Measurements from ENCODE around the gene ATP13A4. TPM values are rescaled to one million over a fixed set of nuclear protein-coding genes. Genes with fewer than 3 reads are reported as not detected.

Gene ATP13A4
- total and polyA plus RNA-seq, 7 donors = 0.49 to 3.0 (median 0.60) TPM; not detected in 2

DNA sequence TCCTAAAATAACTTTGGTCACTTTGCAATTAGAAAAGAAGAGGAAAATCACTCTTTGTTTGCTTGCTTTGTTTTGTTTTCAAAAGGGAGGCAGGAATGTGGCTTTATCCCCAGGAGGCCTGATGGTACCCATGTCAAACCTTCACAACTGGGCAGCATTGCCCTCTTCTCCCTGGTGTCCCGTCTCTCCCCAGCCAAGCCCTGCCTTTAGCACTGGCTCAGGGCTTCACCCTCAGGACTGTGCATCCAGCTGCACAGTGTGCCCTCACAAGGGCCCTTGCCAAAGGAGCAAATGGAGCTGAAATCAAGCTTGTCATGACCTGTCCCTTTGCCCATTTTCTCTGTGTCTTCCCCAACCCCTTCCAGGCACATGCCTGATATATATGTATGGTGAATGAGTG, 147.0 kb downstream of the ATP13A4 start:
- H3K36me3 ChIP-seq = no peaks in the 10 kb centered on the region
- H3K27ac ChIP-seq = no peak overlapping the region
- no peaks in the 10 kb centered on the region for H3K9me3 ChIP-seq
- 76 to 84% methylated on average over 1 of the region's 1 CpG for WGBS, 2 donors
- H3K4me1 ChIP-seq = no peaks in the 10 kb centered on the region
- intact Hi-C loops (cut with DNase I) = no loop called here
- no peak for TF ChIP-seq POLR2AphosphoS5 (IDR thresholded peaks at IDR 0.05)
- TF ChIP-seq, protein P1, sequence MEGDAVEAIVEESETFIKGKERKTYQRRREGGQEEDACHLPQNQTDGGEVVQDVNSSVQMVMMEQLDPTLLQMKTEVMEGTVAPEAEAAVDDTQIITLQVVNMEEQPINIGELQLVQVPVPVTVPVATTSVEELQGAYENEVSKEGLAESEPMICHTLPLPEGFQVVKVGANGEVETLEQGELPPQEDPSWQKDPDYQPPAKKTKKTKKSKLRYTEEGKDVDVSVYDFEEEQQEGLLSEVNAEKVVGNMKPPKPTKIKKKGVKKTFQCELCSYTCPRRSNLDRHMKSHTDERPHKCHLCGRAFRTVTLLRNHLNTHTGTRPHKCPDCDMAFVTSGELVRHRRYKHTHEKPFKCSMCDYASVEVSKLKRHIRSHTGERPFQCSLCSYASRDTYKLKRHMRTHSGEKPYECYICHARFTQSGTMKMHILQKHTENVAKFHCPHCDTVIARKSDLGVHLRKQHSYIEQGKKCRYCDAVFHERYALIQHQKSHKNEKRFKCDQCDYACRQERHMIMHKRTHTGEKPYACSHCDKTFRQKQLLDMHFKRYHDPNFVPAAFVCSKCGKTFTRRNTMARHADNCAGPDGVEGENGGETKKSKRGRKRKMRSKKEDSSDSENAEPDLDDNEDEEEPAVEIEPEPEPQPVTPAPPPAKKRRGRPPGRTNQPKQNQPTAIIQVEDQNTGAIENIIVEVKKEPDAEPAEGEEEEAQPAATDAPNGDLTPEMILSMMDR (IDR thresholded peaks at IDR 0.05) = no peak
- TF ChIP-seq EP300 (IDR thresholded peaks at IDR 0.05) = no peak
- TF ChIP-seq POLR2A (IDR thresholded peaks at IDR 0.05) = no peak
- H3K27me3 ChIP-seq = no peaks in the 10 kb centered on the region
- no peak overlapping the region for H3K4me3 ChIP-seq
- DNase-seq = no peak

DNA sequence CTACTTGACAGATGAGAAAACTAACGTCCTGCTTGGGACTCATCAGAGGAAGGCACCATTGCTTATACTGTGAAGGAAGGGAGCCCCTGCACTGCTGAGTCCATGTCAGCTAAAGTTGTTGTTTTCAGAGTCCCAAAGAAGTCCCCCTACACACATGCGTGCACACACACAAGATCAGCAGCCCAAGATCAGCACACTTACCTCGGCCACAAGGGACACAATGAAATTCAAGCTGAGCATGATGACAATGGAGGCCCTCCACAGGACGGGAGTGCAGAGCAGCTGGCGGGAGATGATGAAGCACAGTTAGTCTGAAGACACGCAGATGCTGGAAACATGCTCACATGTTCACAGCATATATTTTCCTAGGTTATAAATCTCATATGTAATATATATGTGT, 147.6 kb downstream of the ATP13A4 start:
- WGBS, 2 donors = 82 to 90% methylated on average over 6 of the region's 6 CpGs
- H3K4me1 ChIP-seq = no peaks in the 10 kb centered on the region
- DNase-seq = no peak
- no peaks in the 10 kb centered on the region for H3K36me3 ChIP-seq
- no peaks in the 10 kb centered on the region for H3K27me3 ChIP-seq
- H3K27ac ChIP-seq = no peak overlapping the region
- H3K9me3 ChIP-seq = no peaks in the 10 kb centered on the region
- intact Hi-C loops (cut with DNase I) = no loop called here
- no peak for TF ChIP-seq EP300 (IDR thresholded peaks at IDR 0.05)
- no peak for TF ChIP-seq POLR2A (IDR thresholded peaks at IDR 0.05)
- TF ChIP-seq, protein P1 (IDR thresholded peaks at IDR 0.05) = no peak
- no peak for TF ChIP-seq POLR2AphosphoS5 (IDR thresholded peaks at IDR 0.05)
- no peak overlapping the region for H3K4me3 ChIP-seq

DNA sequence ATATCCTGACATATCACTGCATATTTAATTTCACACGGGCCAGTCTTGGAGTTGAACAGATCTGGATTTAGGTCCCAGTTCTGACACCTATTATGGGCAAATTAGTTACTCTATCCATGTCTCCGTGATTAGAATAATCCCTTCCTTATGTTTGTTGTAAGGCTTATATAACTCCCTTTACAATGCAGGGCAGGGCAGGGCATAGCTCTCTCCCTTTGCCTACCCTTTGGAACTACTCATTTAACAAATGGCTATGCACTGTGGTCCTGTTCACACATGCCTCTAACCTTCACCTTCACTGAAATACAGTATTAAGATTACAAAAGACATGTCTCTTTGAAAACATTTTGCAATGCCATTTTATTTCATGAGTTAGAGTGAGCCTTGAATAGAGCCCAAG, 151.4 kb downstream of the ATP13A4 start:
- TF ChIP-seq, protein P1 (IDR thresholded peaks at IDR 0.05) = no peak
- TF ChIP-seq POLR2A (IDR thresholded peaks at IDR 0.05) (no peak), POLR2AphosphoS5 (IDR thresholded peaks at IDR 0.05) (no peak), EP300 (IDR thresholded peaks at IDR 0.05) (no peak)
- Histone ChIP-seq H3K9me3 (no peaks in the 10 kb centered on the region), H3K4me3 (no peak overlapping the region), H3K27ac (no peak overlapping the region), H3K36me3 (no peaks in the 10 kb centered on the region), H3K27me3 (no peaks in the 10 kb centered on the region), H3K4me1 (no peaks in the 10 kb centered on the region)
- WGBS, 2 donors = 92 to 94% methylated on average over 2 of the region's 2 CpGs
- intact Hi-C loops (cut with DNase I) = no loop called here
- no peak for DNase-seq

DNA sequence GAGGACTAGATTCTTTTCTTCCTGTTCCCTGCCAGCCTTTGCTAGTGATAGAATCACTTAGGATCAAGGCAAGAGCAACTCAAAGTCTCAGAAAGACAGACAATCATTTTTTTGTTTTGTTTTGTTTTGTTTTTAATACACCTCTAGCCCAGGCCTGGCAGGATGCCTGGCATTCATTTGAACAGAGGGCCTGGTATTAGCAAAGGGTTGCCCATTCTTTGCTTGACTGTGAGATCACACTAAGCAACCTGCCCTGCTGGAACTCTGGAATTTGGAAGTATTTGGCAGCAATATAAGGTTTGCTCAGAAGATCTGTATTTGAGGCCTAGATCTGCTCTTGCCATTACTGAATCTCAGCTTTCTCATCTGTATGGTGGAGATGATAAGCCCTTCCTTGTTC, 154.4 kb downstream of the ATP13A4 start:
- Histone ChIP-seq H3K27me3 (no peaks in the 10 kb centered on the region), H3K36me3 (no peaks in the 10 kb centered on the region), H3K27ac (no peak overlapping the region), H3K4me1 (no peaks in the 10 kb centered on the region), H3K4me3 (no peak overlapping the region), H3K9me3 (no peaks in the 10 kb centered on the region)
- DNase-seq = no peak
- intact Hi-C loops (cut with DNase I) = no loop called here
- TF ChIP-seq, protein P1 (IDR thresholded peaks at IDR 0.05) = no peak
- TF ChIP-seq EP300 (IDR thresholded peaks at IDR 0.05) (no peak), POLR2A (IDR thresholded peaks at IDR 0.05) (no peak), POLR2AphosphoS5 (IDR thresholded peaks at IDR 0.05) (no peak)

DNA sequence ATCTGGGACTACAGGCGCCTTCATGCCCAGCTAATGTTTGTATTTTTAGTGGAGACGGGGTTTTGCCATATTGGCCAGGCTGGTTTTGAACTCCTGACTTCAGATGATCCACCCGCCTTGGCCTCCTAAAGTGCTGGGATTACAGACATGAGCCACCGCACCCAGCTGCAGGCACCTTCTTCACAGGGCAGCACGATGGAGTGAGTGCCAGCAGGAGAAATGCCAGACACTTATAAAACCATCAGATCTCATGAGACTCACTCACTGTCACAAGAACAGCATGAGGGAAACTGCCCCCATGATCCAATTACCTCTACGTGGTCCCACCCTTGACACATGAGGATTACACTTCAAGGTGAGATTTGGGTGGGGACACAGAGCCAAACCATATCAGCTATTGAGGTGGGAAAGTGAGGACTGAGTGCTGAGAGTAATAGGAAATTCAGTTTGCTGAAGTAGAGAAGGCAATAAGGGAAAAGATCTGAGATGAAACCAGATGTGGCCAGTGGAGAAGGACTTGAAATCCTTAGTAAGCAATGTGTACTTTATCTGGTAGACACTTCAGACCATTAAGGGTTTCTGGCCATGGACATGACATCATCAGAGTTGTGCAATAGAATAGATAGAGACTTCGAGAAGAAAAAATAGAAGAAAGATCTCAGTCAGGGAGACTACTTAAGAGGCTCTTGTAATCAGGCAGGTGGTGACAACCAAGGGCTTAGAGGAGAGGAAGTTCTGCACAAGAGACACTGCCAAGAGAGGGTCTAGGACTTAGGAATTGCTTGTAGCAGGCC, 158.0 kb downstream of the ATP13A4 start:
- Histone ChIP-seq H3K4me3 (no peak overlapping the region), H3K36me3 (no peaks in the 10 kb centered on the region), H3K27ac (no peak overlapping the region), H3K4me1 (no peaks in the 10 kb centered on the region), H3K9me3 (no peaks in the 10 kb centered on the region), H3K27me3 (no peaks in the 10 kb centered on the region)
- intact Hi-C loops (cut with DNase I) = no loop called here
- no peak for DNase-seq
- 71 to 81% methylated on average over 7 of the region's 7 CpGs for WGBS, 2 donors
- TF ChIP-seq POLR2A (IDR thresholded peaks at IDR 0.05) = no peak
- TF ChIP-seq POLR2AphosphoS5 (IDR thresholded peaks at IDR 0.05) = no peak
- TF ChIP-seq EP300 (IDR thresholded peaks at IDR 0.05) = no peak
- TF ChIP-seq, protein P1 (IDR thresholded peaks at IDR 0.05) = no peak
